HL-60 (cell line): ENCODE measurements around the gene DZIP3.

Experiments
- DNase-seq, 2 experiments: peaks; one replicate each; pipeline ENCODE4 v3.0.0-alpha.2; 2010 to 2020; ENCODE audit warnings: low read depth in 1 of 2, low spot score in 1 of 2
- H3K27ac ChIP-seq: fragments of 250-450 bp; sonication (Bioruptor Pico); replicated peaks from 2 replicates; pipeline ENCODE4 v1.5.1; 2020; ENCODE audit warnings: mild to moderate bottlenecking, moderate library complexity
- H3K27me3 ChIP-seq: fragments of 250-450 bp; sonication (Bioruptor Pico); 2 replicates; pipeline ENCODE4 v1.5.1; 2021; ENCODE audit warnings: mild to moderate bottlenecking, moderate library complexity; ENCODE audit not compliant: insufficient read depth, poor library complexity, severe bottlenecking
- H3K4me3 ChIP-seq: replicated peaks from 2 replicates; pipeline ENCODE4 v1.5.1; 2011; ENCODE audit warnings: mild to moderate bottlenecking, control low read depth, low read length; ENCODE audit not compliant: insufficient read depth
- GABPA ChIP-seq: IDR thresholded peaks from 2 replicates; pipeline ENCODE4 v1.6.1; 2012; ENCODE audit warnings: low read depth
- POLR2AphosphoS5 ChIP-seq: IDR thresholded peaks from 2 replicates; pipeline ENCODE4 v1.6.1; 2012; ENCODE audit warnings: low read depth
- SPI1 ChIP-seq: IDR thresholded peaks from 2 replicates; pipeline ENCODE4 v1.6.1; 2012; ENCODE audit warnings: low read depth, mild to moderate bottlenecking, borderline replicate concordance
- TF ChIP-seq, protein P1 (sequence below): IDR thresholded peaks from 2 replicates; pipeline ENCODE4 v1.6.1; 2012; ENCODE audit warnings: low read depth; ENCODE audit not compliant: insufficient replicate concordance
- TF ChIP-seq, protein P2 (sequence below): IDR thresholded peaks from one replicate; pipeline ENCODE4 v1.5.1; 2011; ENCODE audit warnings: low read length, control low read depth, inconsistent platforms; ENCODE audit not compliant: insufficient read depth

DZIP3 gene

DNA sequence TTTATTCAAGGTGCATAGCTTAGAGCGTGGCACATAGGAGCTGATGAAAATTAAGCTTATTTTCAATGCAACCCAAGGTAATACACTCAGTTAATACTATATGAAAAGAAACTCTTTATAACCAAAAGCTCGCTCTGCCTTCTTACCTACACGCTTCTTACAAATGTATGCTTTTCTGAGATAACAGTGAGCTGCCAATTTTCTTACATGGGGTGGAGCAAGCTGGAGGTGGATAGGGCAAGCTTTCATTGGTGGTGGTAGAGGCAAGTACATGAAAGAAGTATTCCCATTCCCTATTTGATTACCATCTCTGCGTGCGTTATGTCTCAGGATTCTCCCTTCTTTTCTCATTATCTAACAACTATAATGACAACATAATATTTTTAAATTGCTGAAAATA lies 8.9 kb downstream of the DZIP3 start:
- TF ChIP-seq SPI1 (no peak), POLR2AphosphoS5 (no peak), GABPA (no peak)
- TF ChIP-seq, protein P1, sequence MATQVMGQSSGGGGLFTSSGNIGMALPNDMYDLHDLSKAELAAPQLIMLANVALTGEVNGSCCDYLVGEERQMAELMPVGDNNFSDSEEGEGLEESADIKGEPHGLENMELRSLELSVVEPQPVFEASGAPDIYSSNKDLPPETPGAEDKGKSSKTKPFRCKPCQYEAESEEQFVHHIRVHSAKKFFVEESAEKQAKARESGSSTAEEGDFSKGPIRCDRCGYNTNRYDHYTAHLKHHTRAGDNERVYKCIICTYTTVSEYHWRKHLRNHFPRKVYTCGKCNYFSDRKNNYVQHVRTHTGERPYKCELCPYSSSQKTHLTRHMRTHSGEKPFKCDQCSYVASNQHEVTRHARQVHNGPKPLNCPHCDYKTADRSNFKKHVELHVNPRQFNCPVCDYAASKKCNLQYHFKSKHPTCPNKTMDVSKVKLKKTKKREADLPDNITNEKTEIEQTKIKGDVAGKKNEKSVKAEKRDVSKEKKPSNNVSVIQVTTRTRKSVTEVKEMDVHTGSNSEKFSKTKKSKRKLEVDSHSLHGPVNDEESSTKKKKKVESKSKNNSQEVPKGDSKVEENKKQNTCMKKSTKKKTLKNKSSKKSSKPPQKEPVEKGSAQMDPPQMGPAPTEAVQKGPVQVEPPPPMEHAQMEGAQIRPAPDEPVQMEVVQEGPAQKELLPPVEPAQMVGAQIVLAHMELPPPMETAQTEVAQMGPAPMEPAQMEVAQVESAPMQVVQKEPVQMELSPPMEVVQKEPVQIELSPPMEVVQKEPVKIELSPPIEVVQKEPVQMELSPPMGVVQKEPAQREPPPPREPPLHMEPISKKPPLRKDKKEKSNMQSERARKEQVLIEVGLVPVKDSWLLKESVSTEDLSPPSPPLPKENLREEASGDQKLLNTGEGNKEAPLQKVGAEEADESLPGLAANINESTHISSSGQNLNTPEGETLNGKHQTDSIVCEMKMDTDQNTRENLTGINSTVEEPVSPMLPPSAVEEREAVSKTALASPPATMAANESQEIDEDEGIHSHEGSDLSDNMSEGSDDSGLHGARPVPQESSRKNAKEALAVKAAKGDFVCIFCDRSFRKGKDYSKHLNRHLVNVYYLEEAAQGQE: no peak
- TF ChIP-seq, protein P2, sequence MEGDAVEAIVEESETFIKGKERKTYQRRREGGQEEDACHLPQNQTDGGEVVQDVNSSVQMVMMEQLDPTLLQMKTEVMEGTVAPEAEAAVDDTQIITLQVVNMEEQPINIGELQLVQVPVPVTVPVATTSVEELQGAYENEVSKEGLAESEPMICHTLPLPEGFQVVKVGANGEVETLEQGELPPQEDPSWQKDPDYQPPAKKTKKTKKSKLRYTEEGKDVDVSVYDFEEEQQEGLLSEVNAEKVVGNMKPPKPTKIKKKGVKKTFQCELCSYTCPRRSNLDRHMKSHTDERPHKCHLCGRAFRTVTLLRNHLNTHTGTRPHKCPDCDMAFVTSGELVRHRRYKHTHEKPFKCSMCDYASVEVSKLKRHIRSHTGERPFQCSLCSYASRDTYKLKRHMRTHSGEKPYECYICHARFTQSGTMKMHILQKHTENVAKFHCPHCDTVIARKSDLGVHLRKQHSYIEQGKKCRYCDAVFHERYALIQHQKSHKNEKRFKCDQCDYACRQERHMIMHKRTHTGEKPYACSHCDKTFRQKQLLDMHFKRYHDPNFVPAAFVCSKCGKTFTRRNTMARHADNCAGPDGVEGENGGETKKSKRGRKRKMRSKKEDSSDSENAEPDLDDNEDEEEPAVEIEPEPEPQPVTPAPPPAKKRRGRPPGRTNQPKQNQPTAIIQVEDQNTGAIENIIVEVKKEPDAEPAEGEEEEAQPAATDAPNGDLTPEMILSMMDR: no peak
- Histone ChIP-seq H3K27ac (no peak overlapping the region), H3K4me3 (no peak overlapping the region), H3K27me3 (no peaks in the 10 kb centered on the region)
- no peak for DNase-seq

DNA sequence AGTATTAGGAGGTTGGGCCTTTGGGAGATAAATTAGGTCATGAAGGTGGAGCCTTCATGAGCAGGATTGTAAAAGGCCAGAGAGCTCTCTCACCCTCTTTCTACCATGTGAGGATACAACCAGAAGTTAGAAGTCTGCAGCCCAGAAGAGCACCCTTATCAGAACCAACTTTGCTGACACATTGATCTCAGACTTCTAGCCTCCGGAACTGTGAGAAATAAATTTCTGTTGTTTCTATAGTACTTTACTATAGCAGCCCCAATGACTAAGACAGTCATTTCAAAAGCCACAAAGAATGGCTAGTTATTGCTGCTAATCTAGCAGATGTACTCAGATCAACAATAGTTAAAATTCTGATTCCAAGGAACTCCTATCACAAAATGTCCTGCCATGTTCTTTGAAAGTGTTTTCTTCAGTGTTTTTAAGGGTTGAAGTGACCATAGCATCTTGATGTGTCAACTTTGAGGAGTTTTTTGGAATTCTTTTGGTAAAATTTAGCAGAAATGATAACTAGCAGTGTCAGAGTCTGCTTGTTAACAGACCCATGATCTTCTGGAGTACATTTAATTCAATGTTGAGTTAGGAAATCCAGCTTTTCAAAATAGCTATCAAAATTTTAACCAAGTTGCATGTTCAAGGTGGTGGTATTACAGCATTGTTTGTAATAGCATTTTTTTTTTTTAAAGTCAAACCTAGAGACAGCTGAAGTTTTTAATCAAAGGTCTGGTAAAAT lies 10.3 kb downstream of the DZIP3 start:
- TF ChIP-seq POLR2AphosphoS5 (no peak), SPI1 (no peak), GABPA (no peak)
- TF ChIP-seq, protein P1: no peak
- TF ChIP-seq, protein P2: no peak
- Histone ChIP-seq H3K4me3 (no peak overlapping the region), H3K27me3 (no peaks in the 10 kb centered on the region), H3K27ac (no peak overlapping the region)
- DNase-seq: no peak

DNA sequence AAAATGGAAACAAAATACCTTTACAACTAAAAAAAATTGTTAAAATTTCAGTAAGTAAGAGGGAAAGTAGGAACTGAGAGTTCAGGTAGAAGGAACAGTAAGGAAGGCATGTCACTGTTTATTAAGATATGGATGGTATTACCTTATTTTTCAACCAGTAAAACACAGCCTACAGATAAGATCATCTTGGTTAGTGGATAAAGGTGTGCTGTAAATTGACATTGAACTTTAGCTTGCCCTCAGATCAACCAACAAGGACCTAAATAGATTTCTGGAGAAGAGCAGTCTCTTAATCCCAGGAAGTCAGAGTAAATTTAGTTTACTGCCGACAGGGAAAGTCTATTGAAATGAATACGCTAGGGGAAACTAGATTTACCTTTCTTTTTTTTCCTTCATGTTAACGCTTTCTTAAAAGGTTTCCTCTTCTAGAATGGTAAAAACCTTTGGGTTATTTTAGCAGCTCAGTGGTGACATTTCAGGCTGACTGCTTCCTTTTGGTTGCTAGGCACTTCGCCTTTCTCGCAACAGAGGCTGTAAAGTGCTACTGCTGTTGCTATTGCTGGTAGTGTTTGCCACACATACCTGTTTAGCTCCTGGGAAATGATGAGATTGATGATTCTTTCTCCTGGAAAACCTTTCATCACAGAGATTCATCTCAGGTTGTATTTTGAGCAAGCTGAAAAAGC lies 12.9 kb downstream of the DZIP3 start:
- DNase-seq: no peak
- TF ChIP-seq SPI1 (no peak), GABPA (no peak), POLR2AphosphoS5 (no peak)
- TF ChIP-seq, protein P1: no peak
- TF ChIP-seq, protein P2: no peak
- H3K4me3 ChIP-seq: no peak overlapping the region
- no peak overlapping the region for H3K27ac ChIP-seq
- H3K27me3 ChIP-seq: no peaks in the 10 kb centered on the region
